HUES6 (cell line): ENCODE data around the gene GABARAP.

Source experiments
- H3K27ac ChIP-seq: 2 replicates; pipeline ENCODE4 v1.7.0; 2013; ENCODE audit warnings: low read depth, mild to moderate bottlenecking, low read length, inconsistent platforms
- H3K27me3 ChIP-seq: 2 replicates; pipeline ENCODE4 v1.6.1; 2013; ENCODE audit warnings: low read length; ENCODE audit not compliant: control insufficient read depth, insufficient read depth
- H3K36me3 ChIP-seq: 2 replicates; pipeline ENCODE4 v1.6.1; 2013; ENCODE audit warnings: low read length; ENCODE audit not compliant: control insufficient read depth, insufficient read depth
- H3K4me1 ChIP-seq: 2 replicates; pipeline ENCODE4 v1.6.1; 2013; ENCODE audit warnings: low read length; ENCODE audit not compliant: control insufficient read depth, insufficient read depth
- H3K4me3 ChIP-seq: 2 replicates; pipeline ENCODE4 v1.5.1; 2013; ENCODE audit warnings: low read depth, low read length
- H3K9ac ChIP-seq: one replicate; pipeline ENCODE4 v1.6.1; 2013; ENCODE audit warnings: mild to moderate bottlenecking, low read length
- H3K9me3 ChIP-seq: 2 replicates; pipeline ENCODE4 v1.6.1; 2013; ENCODE audit warnings: low read depth, low read length; ENCODE audit not compliant: control insufficient read depth, insufficient read depth

The GABARAP gene

DNA sequence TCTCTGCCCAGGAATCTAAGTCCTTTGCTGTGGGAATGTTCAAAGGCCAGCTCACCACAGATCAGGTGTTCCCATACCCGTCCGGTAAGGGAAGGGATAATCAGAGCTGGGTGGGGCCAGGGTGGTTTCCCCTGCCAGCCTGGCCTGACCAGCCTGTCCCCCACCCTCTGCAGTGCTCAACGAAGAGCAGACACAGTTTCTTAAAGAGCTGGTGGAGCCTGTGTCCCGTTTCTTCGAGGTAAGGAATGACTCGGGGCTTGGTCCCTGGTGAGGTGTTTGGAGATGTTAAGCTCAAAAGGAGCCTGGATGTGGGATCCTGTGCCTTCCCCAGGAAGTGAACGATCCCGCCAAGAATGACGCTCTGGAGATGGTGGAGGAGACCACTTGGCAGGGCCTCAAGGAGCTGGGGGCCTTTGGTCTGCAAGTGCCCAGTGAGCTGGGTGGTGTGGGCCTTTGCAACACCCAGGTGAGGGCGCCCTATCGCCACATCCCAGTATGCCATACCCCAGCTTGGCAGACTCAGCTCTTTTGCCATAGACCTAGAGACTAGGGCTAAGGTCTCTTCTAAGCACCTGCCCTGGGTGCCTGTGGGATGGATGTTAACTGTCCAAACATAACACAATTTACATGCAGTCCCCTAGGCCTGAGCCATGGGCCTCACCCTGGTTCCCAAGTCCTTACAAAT is 21.5 kb downstream of the GABARAP start:
- Histone ChIP-seq H3K36me3 (peaks cover 49% of the 10 kb centered on the region), H3K4me3 (peak overlapping the region; percentile 90), H3K9ac (peak overlapping the region; percentile 92), H3K27me3 (no peaks in the 10 kb centered on the region), H3K27ac (peak overlapping the region; percentile 91), H3K9me3 (no peaks in the 10 kb centered on the region), H3K4me1 (peaks cover 39% of the 10 kb centered on the region)

DNA sequence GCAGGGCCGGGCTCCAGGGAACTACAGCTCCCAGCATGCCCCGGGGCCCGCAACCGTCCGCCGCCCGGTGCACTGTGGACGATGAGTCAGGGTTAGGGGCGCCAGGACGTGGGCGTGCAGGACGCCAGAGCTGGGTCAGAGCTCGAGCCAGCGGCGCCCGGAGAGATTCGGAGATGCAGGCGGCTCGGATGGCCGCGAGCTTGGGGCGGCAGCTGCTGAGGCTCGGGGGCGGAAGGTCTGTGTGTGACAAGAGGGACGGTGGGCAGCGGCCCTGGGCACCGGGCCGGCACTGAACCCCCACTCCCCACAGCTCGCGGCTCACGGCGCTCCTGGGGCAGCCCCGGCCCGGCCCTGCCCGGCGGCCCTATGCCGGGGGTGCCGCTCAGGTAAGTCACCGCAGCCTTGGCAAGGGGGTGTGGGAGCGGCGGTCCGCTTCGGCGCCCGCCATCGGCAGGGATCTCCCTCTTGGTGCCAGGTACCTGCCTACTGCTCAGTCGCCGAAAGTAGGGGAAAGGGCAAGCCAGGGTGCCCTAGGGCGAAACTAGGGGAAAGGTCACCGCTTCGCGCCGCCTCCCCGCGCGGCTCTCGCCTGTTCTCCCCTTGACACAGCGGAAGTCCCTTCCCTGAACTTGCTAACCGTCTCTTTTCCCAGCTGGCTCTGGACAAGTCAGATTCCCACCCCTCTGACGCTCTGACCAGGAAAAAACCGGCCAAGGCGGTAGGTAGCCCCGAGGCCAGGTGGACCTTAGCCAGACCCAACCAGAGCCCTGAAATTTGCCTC is 22.2 kb downstream of the GABARAP start, which contains the start of the genes ACADVL and DLG4:
Gene ACADVL, plus strand, starts transcription at position 127 of the 781 bp plus-strand sequence. Its CDS starts 47 bp downstream, at position 174.
Gene DLG4, minus strand, starts transcription at position 25 of the 781 bp plus-strand sequence.
- no peaks in the 10 kb centered on the region for H3K9me3 ChIP-seq
- peak within 1 kb of the TSS; percentile 92 for H3K9ac ChIP-seq
- H3K27ac ChIP-seq = peak within 1 kb of the TSS; percentile 91
- H3K4me3 ChIP-seq = peak within 1 kb of the TSS; percentile 90
- H3K27me3 ChIP-seq = no peaks in the 10 kb centered on the region
- H3K36me3 ChIP-seq = peaks cover 41% of the 10 kb centered on the region
- H3K4me1 ChIP-seq = peaks cover 44% of the 10 kb centered on the region

DNA sequence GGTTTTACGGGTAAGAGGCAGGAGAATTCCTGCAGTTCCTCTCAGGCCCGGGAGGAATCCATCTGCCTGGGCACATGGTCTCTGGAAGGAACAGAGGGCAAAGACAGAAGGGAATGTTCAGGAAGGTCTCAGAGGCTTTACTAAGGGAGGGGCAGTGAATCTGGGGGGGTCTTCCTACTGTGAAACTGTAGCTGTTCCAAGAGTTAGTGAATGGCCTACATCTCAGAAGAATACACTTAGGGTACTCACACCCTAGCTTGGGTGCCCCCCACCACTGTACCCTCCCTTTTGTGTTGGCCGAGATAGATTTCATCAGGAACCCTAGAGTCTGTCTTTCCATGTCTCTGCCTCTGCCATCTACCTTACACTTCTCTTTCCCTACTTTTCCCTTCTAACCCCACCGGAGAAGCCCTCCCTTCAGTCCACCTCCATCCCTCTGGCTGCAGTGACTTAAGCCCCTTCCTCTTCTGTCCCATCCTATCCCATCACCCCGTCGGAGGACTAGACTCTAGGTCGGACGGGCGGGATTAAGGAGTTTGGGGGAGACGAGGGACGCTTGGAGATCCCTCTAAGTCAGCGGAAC is 22.9 kb downstream of the GABARAP start:
- H3K27ac ChIP-seq = peak overlapping the region; percentile 91

DNA sequence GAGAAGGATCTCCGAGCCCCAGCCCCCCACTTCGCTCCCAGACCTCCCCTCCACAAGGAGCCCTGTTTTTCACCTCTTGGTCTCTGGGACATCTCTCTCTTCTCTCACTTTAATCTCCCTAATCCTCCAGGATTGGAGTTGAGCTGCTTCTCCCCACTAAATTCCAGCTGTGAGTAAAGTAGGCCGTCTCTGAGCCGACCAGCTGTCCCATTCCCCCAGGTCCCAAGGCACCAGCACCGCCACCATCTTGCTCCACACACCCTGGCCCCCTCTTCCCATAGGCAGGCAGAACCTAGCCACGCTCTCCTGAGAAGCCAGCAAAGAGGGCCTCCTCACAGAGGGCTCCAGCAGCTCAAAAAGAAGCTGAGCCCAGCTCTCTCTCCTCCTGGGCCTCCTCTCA is 23.5 kb downstream of the GABARAP start:
- no peaks in the 10 kb centered on the region for H3K27me3 ChIP-seq
- H3K9me3 ChIP-seq = no peaks in the 10 kb centered on the region
- peaks cover 44% of the 10 kb centered on the region for H3K4me1 ChIP-seq
- no peak overlapping the region for H3K4me3 ChIP-seq
- H3K36me3 ChIP-seq = peaks cover 29% of the 10 kb centered on the region
- no peak overlapping the region for H3K27ac ChIP-seq
- H3K9ac ChIP-seq = no peak overlapping the region

More for the DNA sequence above, 22.9 kb downstream of the GABARAP start:
- no peaks in the 10 kb centered on the region for H3K9me3 ChIP-seq
- peak overlapping the region; percentile 90 for H3K4me3 ChIP-seq
- peak overlapping the region; percentile 92 for H3K9ac ChIP-seq
- H3K27me3 ChIP-seq = no peaks in the 10 kb centered on the region
- H3K4me1 ChIP-seq = peaks cover 44% of the 10 kb centered on the region
- H3K36me3 ChIP-seq = peaks cover 35% of the 10 kb centered on the region

DNA sequence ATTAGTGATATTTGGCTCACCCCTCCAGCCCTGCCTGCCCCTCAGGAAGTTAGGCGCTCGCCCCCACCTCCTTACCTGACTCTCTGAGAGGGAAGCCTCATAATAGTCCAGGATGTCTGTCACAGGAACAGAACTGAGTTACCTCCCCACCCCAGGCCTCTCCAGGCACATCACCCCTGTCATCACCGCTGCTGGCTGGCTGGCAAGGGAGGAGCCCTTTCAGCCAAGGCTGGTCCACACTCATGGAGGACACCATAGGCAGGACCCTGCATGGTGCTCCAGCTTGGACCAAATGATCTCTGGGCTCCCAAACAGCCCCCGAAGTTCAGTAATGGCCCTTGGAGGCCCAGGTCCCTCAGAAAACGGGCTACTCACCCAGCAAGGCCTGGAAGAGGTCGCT is 24.1 kb downstream of the GABARAP start:
- peaks cover 23% of the 10 kb centered on the region for H3K36me3 ChIP-seq
- H3K9ac ChIP-seq = no peak overlapping the region
- no peaks in the 10 kb centered on the region for H3K9me3 ChIP-seq
- peak overlapping the region; percentile 54 for H3K4me3 ChIP-seq
- H3K27ac ChIP-seq = no peak overlapping the region
- no peaks in the 10 kb centered on the region for H3K27me3 ChIP-seq
- peaks cover 47% of the 10 kb centered on the region for H3K4me1 ChIP-seq

DNA sequence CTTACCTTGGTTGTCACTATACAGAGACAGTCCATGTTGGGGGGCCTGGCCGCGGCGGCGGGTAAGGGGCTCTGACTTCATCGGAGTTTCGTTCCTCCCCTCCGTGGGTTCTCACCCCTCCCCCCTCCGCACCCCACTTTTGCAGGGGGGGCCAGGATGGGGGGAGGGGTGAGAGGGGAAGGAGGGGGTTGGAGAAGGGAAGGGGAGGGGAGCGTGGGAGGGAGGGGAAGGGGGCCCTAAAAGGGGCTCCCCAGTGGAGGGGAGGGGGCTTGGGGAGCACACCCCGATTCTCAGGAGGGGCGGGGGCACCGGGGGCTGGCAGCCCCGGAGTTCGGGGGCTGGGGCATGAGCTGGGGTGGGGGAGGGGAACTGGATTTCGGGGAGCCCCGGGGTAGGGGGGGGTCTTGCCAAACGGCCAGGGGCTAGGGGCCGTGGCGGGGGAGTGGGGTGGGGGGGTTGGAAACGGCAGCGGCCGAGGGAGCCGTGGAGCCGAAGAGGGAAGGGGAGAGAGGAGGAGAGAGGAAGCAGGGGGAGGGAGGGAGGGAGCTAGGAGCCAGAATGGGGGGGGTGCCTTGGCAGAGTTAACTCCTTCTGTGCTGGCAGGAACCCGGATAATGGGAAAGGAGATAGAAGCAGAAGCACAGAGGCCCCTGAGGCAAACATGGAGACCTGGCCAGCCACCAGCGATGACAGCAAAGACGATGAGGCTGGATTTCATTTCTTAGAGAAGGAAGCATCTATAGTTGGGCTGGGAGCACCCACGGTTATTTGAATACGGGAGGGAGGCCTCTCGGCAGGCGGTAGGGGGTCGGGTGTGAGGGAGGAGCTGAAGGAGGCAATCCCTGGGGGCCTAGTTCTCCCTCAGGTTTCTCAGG is 24.9 kb downstream of the GABARAP start:
- Histone ChIP-seq H3K4me3 (peak overlapping the region; percentile 54), H3K4me1 (peaks cover 48% of the 10 kb centered on the region), H3K9me3 (no peaks in the 10 kb centered on the region), H3K9ac (peak overlapping the region; percentile 38), H3K27me3 (no peaks in the 10 kb centered on the region), H3K36me3 (peaks cover 15% of the 10 kb centered on the region), H3K27ac (no peak overlapping the region)

DNA sequence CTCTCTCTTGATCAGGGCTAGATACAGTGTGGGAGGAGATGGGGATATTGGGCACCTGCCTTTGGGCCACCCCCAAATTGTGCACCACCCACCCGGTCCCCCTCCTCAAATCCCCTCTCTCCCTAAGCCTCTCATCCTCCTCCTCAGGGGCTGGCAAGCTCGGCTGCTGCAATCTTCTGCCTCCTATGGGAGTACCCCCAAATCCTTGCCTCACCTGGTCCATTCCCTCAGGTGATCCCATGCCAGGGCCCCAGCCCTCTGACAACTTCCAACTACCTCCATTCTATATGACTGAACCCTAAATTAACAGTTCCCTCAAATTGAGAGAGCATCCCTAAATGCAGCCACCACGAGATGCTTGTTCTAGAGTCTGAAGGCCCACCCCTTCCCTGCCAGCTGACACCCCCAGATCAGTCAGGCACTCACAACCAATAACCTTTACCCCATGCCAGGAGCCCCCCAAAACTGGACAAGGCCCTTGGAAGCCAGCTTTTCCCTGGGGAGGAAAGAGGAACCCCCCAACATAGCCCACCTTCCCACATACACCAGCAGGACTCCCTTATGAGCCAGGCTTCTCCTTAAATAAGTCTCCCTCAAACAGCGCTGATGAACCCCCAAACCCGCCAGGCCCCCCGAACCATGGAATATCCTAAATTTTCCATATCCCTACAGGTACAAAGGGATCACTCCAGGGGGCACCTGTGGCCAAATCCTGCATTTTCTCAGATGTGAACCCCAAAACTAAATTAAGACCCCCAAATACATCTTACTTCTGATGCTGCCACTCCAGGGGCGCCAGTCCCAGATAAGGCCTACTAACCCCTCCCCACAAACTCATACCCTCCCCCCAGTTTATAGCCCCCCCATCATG is 25.8 kb downstream of the GABARAP start:
- Histone ChIP-seq H3K36me3 (peaks cover 6% of the 10 kb centered on the region), H3K4me1 (peaks cover 54% of the 10 kb centered on the region), H3K9ac (peak overlapping the region; percentile 18), H3K4me3 (peak overlapping the region; percentile 52), H3K27ac (no peak overlapping the region), H3K27me3 (no peaks in the 10 kb centered on the region), H3K9me3 (no peaks in the 10 kb centered on the region)

DNA sequence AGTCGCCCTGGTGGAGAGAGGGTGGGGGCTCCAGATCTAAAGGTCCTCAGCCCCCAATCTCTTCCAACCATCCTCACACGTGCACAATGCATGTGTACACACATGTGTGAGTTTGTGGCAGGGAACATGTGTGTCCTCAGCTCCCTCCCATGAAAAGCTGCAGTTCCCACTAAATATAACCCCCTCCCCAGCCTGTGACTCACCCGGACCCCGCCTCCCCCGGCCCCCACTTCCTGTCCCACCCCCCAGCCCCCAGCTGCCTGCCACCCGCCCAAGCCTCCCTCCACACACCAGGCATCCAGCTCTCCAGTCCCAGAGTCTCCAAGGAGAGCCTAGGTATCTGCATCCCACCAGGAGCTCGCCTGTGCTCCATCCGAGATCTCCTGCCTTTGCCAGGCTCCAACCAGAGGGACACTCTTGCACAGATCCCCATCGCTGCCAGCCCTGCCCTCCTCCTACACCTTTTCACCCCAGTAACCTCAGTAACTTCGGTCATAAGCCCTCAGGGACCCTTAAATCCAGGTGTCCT is 26.5 kb downstream of the GABARAP start:
- Histone ChIP-seq H3K4me1 (peaks cover 52% of the 10 kb centered on the region), H3K27me3 (no peaks in the 10 kb centered on the region), H3K4me3 (peak overlapping the region; percentile 69), H3K9me3 (no peaks in the 10 kb centered on the region), H3K9ac (peak overlapping the region; percentile 59), H3K36me3 (no peaks in the 10 kb centered on the region), H3K27ac (peak overlapping the region; percentile 28; the same call in 1 of the 2 replicates)

DNA sequence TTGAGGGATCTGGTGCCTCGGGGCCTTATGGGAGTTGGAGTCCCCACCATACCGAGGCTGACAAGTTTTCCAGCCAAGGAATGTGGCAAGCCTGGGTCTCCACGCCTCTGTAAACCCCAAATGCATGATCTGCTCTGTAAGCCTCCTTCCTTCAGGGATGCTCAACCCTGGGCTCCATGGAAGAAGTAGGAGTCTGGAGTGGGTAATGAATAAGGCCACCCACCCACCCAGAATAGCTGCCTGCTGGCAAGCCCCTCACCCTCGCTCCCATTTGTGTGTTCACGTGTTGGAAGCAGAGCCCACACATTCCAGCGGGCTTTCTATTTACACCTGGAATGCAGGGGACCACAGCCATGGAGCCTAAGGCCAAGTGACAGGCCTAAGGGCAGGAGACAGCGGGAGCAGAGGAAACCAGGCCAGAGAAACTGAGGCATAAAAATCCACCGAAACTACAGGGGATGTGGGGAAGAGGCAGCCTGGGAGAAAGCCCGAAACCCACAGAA is 27.1 kb downstream of the GABARAP start:
- Histone ChIP-seq H3K27me3 (no peaks in the 10 kb centered on the region), H3K9ac (peak overlapping the region; percentile 59), H3K4me3 (peak overlapping the region; percentile 69), H3K27ac (peak overlapping the region; percentile 28; the same call in 1 of the 2 replicates), H3K4me1 (peaks cover 54% of the 10 kb centered on the region), H3K9me3 (no peaks in the 10 kb centered on the region), H3K36me3 (no peaks in the 10 kb centered on the region)
